HG02840 (cell line): ENCODE measurements around the gene DARS2.
"Not testable (repeated sequence)": the region's sequence is repeated elsewhere in the genome, so short reads cannot be mapped to it uniquely, and the experiment has no call there.

Experiments used
- ATAC-seq: cut with Tn5 transposase; IDR thresholded peaks from one replicate; pipeline ENCODE4 v1.9.1; 2021; ENCODE audit warnings: mild to moderate bottlenecking, moderate library complexity, moderate number of reproducible peaks; ENCODE audit not compliant: unreplicated experiment, low FRiP score

Gene DARS2, protein sequence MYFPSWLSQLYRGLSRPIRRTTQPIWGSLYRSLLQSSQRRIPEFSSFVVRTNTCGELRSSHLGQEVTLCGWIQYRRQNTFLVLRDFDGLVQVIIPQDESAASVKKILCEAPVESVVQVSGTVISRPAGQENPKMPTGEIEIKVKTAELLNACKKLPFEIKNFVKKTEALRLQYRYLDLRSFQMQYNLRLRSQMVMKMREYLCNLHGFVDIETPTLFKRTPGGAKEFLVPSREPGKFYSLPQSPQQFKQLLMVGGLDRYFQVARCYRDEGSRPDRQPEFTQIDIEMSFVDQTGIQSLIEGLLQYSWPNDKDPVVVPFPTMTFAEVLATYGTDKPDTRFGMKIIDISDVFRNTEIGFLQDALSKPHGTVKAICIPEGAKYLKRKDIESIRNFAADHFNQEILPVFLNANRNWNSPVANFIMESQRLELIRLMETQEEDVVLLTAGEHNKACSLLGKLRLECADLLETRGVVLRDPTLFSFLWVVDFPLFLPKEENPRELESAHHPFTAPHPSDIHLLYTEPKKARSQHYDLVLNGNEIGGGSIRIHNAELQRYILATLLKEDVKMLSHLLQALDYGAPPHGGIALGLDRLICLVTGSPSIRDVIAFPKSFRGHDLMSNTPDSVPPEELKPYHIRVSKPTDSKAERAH

GRCh38 chr1:173824315-173825081 is at the start of gene DARS2, which contains the start of gene CENPL:
Gene DARS2, plus strand, starts transcription at chr1:173824673. Its CDS starts 557 bp downstream, at chr1:173825230.
Gene CENPL, minus strand, starts transcription at chr1:173824883. Its CDS starts 13,584 bp downstream, at chr1:173811299.
- peak; percentile 90 for ATAC-seq

DNA sequence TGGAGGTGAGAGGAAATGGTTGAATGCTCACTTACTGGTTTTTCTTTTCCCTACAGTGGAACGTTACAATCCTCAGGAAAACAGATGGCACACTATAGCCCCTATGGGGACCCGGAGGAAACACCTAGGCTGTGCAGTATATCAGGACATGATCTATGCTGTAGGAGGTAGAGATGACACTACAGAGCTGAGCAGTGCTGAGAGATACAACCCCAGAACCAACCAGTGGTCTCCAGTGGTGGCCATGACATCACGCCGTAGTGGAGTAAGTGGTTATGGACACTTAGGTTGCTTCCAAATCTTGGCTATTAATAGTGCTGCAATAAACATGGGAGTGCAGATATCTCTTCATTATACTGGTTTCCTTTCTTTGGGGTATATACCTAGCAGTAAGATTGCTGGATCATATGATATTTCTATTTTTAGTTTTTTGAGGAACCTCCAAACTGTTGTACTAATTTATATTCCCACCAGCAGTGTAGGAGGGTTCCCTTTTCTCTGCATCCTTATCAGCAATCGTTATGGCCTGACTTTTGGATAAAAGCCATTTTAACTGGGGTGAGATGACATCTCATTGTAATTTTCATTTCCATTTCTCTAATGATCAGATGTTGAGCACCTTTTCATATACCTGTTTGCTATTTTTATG is 48.8 kb upstream of the DARS2 start:
- no peak for ATAC-seq

GRCh38 chr1:173779936-173780335 is 44.5 kb upstream of the DARS2 start:
- ATAC-seq = no peak

DNA sequence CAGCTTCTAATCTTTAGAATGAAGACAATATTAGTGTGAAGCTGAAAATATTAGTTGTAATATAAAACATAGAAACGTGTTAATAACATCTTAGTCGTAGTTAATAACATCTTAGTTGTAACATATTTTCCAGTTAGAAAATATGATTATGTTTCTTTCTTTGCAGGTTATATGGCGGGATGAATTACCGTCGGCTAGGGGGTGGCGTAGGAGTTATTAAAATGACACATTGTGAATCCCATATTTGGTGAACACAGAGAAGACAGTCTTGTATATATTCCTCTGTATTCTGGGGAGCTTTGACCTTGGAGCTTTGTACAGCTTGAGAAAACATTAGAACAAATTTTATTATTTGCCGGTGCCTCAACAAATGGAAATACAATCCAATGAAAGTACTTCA is 39.5 kb upstream of the DARS2 start:
- no peak for ATAC-seq

GRCh38 chr1:173789841-173790240 is 34.6 kb upstream of the DARS2 start:
- ATAC-seq = no peak

- no peak for ATAC-seq
Measured at GRCh38 chr1:173798078-173798477, 26.4 kb upstream of the DARS2 start.

DNA sequence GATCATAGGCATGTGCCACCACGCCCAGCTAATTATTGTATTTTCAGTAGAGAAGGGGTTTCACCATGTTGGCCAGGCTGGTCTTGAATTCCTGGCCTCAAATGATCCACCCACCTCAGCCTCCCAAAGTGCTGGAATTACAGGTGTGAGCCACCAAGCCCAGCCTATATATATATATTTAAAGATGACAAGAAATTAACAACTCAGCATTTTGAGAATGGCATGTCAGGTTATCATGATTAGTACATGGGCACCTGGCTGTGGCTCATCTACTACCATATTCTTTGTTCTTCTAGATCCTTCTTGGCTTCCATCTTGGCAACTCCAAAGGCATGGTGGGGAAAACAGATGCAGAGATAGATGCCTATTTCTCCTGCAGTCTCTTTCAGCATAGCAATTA is 24.5 kb upstream of the DARS2 start:
- not testable (repeated sequence) for ATAC-seq

- no peak for ATAC-seq
Measured at GRCh38 chr1:173802961-173803360, 21.5 kb upstream of the DARS2 start.

GRCh38 chr1:173813654-173814053 is 10.8 kb upstream of the DARS2 start:
- ATAC-seq = not testable (repeated sequence)

- ATAC-seq = no peak
Measured at GRCh38 chr1:173818459-173818858, 6.0 kb upstream of the DARS2 start.

DNA sequence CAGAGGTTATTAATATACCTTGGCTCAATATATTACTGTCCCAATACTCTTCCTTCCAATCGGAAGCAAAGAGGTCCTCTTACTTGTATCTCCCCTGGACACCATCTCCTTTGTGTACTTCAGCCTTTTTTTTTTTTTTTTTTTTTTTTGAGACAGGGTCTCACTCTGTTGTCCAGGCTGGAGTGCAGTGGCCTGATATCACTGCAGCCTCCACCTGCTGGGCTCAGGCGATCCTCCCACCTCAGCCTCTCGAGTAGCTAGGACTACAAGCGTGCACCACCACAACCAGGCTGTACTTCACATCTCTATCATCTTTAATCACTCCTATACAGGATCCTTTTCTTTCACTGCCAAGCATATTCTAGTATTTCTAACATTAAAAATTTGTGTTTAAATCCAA is 2.8 kb upstream of the DARS2 start:
- no peak for ATAC-seq

DNA sequence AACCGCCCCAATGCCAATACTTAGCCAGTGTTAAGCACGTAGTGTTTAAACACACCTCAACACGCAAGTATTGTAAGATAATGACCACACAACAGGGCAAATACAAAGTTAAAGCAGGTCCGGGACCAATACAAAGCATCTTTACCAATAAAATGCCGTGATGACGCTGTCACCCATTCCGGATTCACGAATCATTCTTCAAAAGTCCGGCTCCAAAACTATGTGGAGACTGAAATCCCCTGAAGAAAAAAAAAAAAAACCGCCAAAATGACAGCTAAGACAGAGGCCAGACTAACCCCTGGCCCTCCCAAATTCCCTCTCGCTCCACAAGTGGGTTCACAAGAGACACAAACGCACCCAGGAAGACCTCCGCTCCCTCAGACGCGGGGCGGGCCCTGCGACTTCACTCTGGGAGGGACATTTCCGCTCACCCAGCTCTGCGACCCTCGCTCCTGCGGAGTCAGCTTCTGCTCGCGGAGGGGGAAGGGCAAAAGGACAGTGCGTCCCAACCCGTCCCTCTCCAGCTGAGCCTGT is 625 bp upstream of the DARS2 start:
- ATAC-seq = peak; percentile 38

DNA sequence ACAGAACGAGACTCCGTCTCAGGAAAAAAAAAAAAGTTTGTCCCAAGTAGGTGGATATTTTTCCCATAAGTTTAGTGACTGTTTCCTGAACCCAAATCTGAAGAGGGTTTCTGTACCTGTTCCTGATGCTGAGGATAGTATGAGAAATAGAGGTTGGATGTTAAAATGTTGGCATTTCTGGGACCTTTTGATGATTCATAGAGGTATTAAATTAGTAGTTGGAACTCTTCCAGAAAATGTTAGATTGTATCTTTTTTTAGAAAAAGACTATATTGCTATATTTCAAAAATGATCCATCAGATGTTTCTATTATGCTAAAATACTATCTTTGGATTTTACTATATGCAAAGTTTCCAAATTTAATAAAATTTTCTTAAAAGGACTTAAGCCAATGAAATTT is 3.1 kb downstream of the DARS2 start:
- ATAC-seq = no peak

GRCh38 chr1:173832748-173833147 is 8.3 kb downstream of the DARS2 start:
- no peak for ATAC-seq

- ATAC-seq = no peak
Measured at GRCh38 chr1:173852105-173852504, 27.6 kb downstream of the DARS2 start.

- no peak for ATAC-seq
Measured at GRCh38 chr1:173853074-173853473, 28.6 kb downstream of the DARS2 start.

DNA sequence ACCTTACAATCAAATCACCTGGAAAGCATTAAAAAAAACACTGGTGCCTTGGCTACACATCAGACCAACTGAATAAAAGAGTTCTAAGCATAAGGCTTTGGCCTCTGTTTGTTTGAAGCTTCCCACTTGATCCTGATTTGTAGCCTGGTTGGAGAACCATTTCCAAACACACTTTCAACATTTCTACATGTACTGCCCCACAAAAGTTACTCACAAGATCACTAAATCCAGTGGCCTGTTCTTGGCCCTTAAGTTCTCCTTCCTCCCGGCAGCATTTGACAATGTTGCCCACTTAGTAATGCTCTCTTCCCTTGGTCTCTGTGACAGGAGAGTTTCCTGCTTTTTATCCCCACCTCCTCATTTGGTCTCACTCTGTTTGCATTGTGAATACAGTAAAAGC is 31.5 kb downstream of the DARS2 start:
- ATAC-seq = no peak

DNA sequence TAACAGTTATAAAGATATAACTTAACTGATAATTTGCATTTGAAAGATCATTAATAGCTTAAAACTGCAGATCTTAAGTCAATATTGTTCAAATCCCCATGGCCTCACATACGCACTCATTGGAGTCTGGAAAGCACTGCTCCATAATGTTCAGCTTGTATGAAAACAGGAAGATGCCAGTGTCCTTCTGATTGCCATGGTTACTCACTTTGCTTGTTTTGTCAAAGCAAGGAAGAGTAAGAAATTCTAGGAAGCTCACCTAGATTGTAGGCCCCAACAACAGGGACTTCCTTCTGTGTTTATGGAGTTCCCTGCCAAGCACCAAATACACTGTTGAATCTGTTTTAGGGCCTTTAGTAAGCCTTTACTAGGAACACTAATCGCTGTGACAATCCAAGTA is 32.4 kb downstream of the DARS2 start:
- no peak for ATAC-seq

DNA sequence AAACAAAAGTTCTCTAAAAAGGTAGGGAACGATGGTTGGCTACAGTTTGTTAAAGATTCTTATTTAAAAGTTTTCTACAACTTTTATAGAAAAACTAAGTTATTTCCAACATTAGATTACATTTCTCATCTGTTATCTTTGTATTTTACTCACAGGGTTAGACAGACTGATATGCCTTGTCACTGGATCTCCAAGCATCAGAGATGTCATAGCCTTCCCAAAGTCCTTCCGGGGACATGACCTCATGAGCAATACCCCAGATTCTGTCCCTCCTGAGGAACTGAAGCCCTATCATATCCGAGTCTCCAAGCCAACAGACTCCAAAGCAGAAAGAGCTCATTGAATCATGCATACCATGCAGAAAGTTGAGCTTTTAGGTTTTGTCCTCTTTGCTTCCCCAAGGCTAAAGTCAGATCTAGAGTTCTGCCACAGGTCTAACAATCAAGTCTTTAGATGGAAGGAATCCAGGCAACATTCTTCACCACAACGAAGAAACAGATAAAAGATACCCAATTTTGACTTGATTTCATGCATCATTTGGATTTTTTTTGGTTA is 33.0 kb downstream of the DARS2 start:
- no peak for ATAC-seq

- ATAC-seq = not testable (repeated sequence)
Measured at GRCh38 chr1:173859547-173859946, 35.1 kb downstream of the DARS2 start.
